NOMO-1 treated with DMSO at 0.1 percent for 48 hours (cell line): ENCODE results near the gene GMCL2.

Source experiments
- DNase-seq: peaks from one replicate; lab custom pipeline; 2025; ENCODE audit not compliant: unreplicated experiment; lab: John Stamatoyannopoulos, UW

Gene GMCL2

GRCh38 chr5:178145965-178146820, 41.0 kb downstream of the GMCL2 start:
- peak; percentile 32 for DNase-seq

DNA sequence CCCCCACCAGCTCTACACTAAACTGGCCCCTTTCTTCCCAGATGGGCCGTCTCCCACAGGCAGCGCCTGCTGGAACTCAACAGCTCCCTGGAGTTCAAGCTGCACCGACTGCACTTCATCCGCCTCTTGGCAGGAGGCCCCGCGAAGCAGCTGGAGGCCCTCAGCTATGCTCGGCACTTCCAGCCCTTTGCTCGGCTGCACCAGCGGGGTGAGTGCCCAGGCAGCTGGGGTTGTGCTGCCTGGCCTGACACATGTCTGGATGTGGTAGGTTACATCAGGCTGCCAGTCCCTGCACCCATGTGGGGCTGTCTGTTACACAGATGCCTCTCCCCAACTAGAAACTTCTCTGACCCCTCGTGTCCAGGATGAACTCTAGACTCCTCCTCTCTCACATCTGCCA, 43.3 kb downstream of the GMCL2 start:
- no peak for DNase-seq

DNA sequence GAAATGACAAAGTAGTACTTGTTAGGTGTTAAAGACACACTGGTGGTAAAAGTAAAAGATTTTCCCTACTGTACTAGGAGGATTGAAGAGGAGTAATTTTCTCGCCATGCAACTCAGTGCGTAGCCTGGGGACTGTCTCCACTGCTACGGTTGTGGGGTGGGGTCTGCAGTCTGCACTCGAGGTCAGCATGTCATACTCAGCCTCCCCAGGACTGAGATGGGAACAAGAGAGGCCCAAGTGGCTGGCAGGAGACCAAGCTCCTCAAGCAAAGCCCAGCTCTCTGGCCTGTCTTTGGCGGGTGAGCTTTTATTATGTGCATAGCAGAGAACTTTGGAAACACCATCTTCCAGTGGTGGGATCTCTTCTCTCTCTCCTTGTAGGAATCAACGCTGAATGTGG, 43.9 kb downstream of the GMCL2 start:
- DNase-seq: no peak

- DNase-seq: no peak
Observed at GRCh38 chr5:178142642-178143041, 44.5 kb downstream of the GMCL2 start.

- no peak for DNase-seq
Observed at GRCh38 chr5:178141550-178141949, 45.6 kb downstream of the GMCL2 start.

DNA sequence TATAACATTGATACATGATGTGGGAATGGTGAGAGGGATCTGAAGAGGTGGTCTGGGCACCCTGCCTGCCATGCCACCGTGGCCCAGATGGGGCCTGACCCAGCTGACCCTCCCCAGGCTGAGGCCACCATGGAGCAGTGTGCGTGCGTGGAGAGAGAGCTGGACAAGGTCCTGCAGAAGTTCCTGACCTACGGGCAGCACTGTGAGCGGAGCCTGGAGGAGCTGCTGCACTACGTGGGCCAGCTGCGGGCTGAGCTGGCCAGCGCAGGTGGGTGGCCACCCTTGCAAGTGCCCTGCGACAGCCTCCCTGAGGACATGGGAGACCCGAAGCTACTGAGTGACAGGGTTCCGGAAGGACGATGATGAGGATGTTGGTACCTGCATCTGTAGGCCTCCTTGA, 49.2 kb downstream of the GMCL2 start:
- DNase-seq: no peak

DNA sequence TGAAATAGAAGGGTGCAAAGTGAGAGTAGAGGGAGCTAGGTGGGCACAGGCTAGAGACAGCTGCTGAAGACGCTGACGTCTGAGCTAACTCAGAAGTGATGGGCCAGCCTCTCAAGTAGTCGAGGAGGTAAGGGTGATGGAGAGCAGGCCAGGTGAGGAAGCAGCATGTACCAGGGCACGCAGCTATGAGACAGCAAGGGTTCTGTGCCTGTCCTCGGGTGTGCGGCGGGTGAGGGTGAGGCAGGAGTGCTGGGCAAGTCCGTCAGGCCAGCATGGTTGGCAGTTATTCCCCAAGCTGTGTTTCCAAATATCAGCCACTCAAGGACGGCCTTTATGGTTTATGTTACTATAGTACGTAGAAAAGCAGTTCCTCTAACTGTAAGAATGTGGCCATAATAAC, 50.2 kb downstream of the GMCL2 start:
- no peak for DNase-seq
